HEK293 (cell line): ENCODE results near the gene SLC6A2.

Source experiments
- CTCF ChIA-PET: fragments of 350-600 bp; formaldehyde crosslinking; extraction: SDS; loops from one replicate; lab custom pipeline; 2021; ENCODE audit warnings: antibody characterized with exemption; lab: Yijun Ruan, JAX
- POLR2A ChIA-PET: fragments of 300-600 bp; formaldehyde crosslinking; extraction: SDS; loops from one replicate; lab custom pipeline; 2020; ENCODE audit warnings: antibody characterized with exemption, inconsistent platforms; lab: Yijun Ruan, JAX
- H3K27ac ChIP-seq: fragments of 200-500 bp; sonication (Bioruptor generic); 2 replicates; pipeline ENCODE4 v1.5.1; 2014; ENCODE audit warnings: low read depth, low read length, control low read depth, inconsistent platforms; ENCODE audit errors: extremely low read depth
- H3K36me3 ChIP-seq, 2 experiments: fragments of 200-500 bp in 1 of 2; sonication (Bioruptor generic) in 1 of 2; 1 replicate in 1 of 2; 2 replicates in 1 of 2; pipeline ENCODE4 v1.5.1; 2014 to 2017; ENCODE audit warnings: inconsistent platforms in 2 of 2, low read length in 2 of 2; ENCODE audit not compliant: control insufficient read depth in 2 of 2, insufficient read depth in 1 of 2
- H3K4me1 ChIP-seq: fragments of 200-500 bp; sonication (Bioruptor generic); 2 replicates; pipeline ENCODE4 v1.5.1; 2014; ENCODE audit warnings: mild to moderate bottlenecking, low read length, inconsistent platforms; ENCODE audit not compliant: control insufficient read depth, insufficient read depth
- H3K4me3 ChIP-seq: 2 replicates; pipeline ENCODE4 v1.5.1; 2011; ENCODE audit warnings: low read depth, mild to moderate bottlenecking, control low read depth, low read length, moderate library complexity
- H3K9me3 ChIP-seq: fragments of 200-500 bp; sonication (Bioruptor generic); 2 replicates; pipeline ENCODE4 v1.5.1; 2014; ENCODE audit warnings: low read depth, low read length, inconsistent platforms; ENCODE audit not compliant: control insufficient read depth, insufficient read depth
- OVOL3 ChIP-seq: fragments of 450-650 bp; formaldehyde crosslinking; IDR thresholded peaks from 2 replicates; pipeline ENCODE4 v1.5.1; 2016; ENCODE audit warnings: missing biosample characterization, missing genetic modification characterization
- ZFP3 ChIP-seq: fragments of 450-650 bp; formaldehyde crosslinking; IDR thresholded peaks from 2 replicates; pipeline ENCODE4 v1.5.1; 2016; ENCODE audit warnings: low read depth, missing biosample characterization, missing genetic modification characterization
- ZIC2 ChIP-seq: fragments of 450-650 bp; formaldehyde crosslinking; IDR thresholded peaks from 2 replicates; pipeline ENCODE4 v1.5.1; 2016; ENCODE audit warnings: missing biosample characterization, missing genetic modification characterization
- ZNF138 ChIP-seq: fragments of 450-650 bp; formaldehyde crosslinking; IDR thresholded peaks from 2 replicates; pipeline ENCODE4 v1.5.1; 2016; ENCODE audit warnings: missing biosample characterization, missing genetic modification characterization, borderline replicate concordance
- ZNF175 ChIP-seq: fragments of 450-650 bp; formaldehyde crosslinking; IDR thresholded peaks from 2 replicates; pipeline ENCODE4 v1.5.1; 2016; ENCODE audit warnings: missing biosample characterization, missing genetic modification characterization
- ZNF266 ChIP-seq: fragments of 450-650 bp; formaldehyde crosslinking; IDR thresholded peaks from 2 replicates; pipeline ENCODE4 v1.5.1; 2016; ENCODE audit warnings: missing biosample characterization, missing genetic modification characterization, low read depth
- ZNF302 ChIP-seq: fragments of 450-650 bp; formaldehyde crosslinking; IDR thresholded peaks from 2 replicates; pipeline ENCODE4 v1.5.1; 2016; ENCODE audit warnings: missing biosample characterization, missing genetic modification characterization, low read depth
- ZNF426 ChIP-seq: fragments of 450-650 bp; formaldehyde crosslinking; IDR thresholded peaks from 2 replicates; pipeline ENCODE4 v1.5.1; 2017; ENCODE audit warnings: missing biosample characterization, missing genetic modification characterization, mild to moderate bottlenecking, inconsistent platforms, moderate library complexity
- ZNF514 ChIP-seq: fragments of 450-650 bp; formaldehyde crosslinking; IDR thresholded peaks from 2 replicates; pipeline ENCODE4 v1.5.1; 2016; ENCODE audit warnings: missing biosample characterization, missing genetic modification characterization
- TF ChIP-seq, protein P1 (sequence below): fragments of 450-650 bp; formaldehyde crosslinking; IDR thresholded peaks from 2 replicates; pipeline ENCODE4 v1.5.1; 2016; ENCODE audit warnings: missing biosample characterization, missing genetic modification characterization, borderline replicate concordance
- TF ChIP-seq, protein P2 (sequence below): fragments of 450-650 bp; formaldehyde crosslinking; IDR thresholded peaks from 2 replicates; pipeline ENCODE4 v1.5.1; 2016; ENCODE audit warnings: missing biosample characterization, missing genetic modification characterization
- TF ChIP-seq, protein P3 (sequence below): fragments of 450-650 bp; formaldehyde crosslinking; conservative IDR thresholded peaks from 2 replicates; pipeline ENCODE4 v1.5.1; 2016; ENCODE audit warnings: low read depth, missing biosample characterization, missing genetic modification characterization
- TF ChIP-seq, protein P4 (sequence below): IDR thresholded peaks from 2 replicates; pipeline ENCODE4 v1.6.1; 2011; ENCODE audit warnings: mild to moderate bottlenecking, low read depth, low read length, borderline replicate concordance

Gene SLC6A2

DNA sequence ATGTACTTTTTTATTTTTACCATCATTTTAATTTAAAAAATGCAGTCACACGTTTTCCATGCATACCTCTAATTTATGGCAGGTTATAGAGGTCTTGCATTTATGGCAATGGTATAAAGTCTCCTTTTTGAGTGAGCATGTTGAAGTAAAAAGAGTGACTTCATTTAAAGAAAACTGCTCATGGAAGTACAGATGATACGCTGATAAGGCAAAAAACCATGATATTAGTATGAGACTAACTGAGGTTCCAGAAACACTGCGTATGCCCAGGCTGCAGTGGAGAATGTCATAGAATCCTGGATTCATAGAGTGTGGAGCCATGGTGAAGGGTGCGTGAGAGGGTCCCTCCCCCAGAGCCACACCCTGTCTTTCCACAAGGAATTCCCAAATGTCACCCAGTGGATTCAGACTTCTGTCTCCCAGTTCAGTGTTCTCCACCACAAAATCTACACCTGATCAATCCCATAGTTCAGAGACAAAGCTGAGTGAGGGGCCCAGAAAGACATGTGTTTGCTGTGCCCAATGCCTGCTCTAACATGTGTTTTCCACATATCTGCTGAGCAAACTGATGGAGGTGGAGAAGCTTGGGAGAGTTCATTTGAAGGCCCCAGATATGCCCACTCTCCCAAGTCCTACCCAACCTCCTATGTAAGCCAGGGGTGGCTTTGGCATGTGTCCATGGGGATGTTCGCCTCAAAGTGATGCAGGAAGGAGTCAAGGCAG, 69.4 kb downstream of the SLC6A2 start:
- Histone ChIP-seq H3K4me1 (no peaks in the 10 kb centered on the region), H3K4me3 (no peak overlapping the region), H3K27ac (no peak overlapping the region), H3K36me3 (no peaks in the 10 kb centered on the region), H3K9me3 (no peaks in the 10 kb centered on the region)
- no peak for TF ChIP-seq ZNF266 (tag by site-specific recombination)
- TF ChIP-seq ZIC2 (tag by site-specific recombination), result no peak
- TF ChIP-seq ZFP3 (tag by site-specific recombination), result no peak
- ChIA-PET POLR2A (no interaction called here), CTCF (no interaction called here)

DNA sequence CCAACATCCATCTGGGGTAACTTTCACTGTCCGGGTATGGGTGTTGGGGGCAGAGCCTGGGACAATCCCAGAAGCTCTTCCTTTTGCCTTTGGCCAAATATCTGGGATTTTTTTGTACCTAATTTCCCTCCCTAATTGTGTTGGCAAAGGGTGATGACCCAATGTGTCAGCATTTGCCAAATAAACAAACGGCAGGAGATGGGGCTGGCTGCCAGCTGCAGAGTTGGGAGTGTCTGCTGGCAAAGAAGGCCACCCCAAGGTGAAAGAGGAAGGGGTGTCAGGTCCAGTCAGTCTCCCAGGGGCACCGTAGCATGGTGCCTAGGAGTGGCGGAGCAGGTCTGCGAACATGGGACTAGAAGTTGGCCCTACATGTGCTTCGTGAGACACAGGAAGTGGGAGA, 73.0 kb downstream of the SLC6A2 start:
- no peak for TF ChIP-seq ZNF514 (tag by site-specific recombination)
- H3K4me1 ChIP-seq, result no peaks in the 10 kb centered on the region
- H3K27ac ChIP-seq, result no peak overlapping the region
- H3K4me3 ChIP-seq, result no peak overlapping the region
- no peaks in the 10 kb centered on the region for H3K9me3 ChIP-seq
- H3K36me3 ChIP-seq, result no peaks in the 10 kb centered on the region
- ChIA-PET CTCF (no interaction called here), POLR2A (no interaction called here)

DNA sequence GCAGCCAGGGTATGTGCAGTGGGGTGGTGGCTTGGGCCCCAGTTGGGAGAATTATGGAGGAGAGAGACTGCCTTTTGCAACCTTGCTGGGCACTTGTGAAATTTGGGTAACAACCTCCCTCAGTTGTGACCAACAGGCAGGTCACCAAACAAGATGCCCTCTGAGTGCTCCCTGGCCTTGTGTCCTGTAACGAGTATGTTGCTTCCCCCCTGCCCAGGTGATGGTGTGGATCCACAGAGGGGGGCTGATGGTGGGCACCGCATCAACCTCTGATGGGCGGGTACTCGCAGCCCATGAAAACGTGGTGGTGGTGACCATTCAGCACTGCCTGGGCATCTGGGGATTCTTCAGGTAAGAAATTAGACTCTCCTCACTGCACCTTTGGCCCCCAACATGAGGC, 74.3 kb downstream of the SLC6A2 start:
- Histone ChIP-seq H3K36me3 (no peaks in the 10 kb centered on the region), H3K9me3 (no peaks in the 10 kb centered on the region), H3K27ac (no peak overlapping the region)
- POLR2A ChIA-PET, result no interaction called here
- CTCF ChIA-PET, result no interaction called here
- TF ChIP-seq ZNF426 (tag by site-specific recombination) (no peak), ZNF138 (no peak), ZNF302 (tag by site-specific recombination) (no peak), ZNF175 (tag by site-specific recombination) (no peak), OVOL3 (no peak)
- TF ChIP-seq, protein P1, sequence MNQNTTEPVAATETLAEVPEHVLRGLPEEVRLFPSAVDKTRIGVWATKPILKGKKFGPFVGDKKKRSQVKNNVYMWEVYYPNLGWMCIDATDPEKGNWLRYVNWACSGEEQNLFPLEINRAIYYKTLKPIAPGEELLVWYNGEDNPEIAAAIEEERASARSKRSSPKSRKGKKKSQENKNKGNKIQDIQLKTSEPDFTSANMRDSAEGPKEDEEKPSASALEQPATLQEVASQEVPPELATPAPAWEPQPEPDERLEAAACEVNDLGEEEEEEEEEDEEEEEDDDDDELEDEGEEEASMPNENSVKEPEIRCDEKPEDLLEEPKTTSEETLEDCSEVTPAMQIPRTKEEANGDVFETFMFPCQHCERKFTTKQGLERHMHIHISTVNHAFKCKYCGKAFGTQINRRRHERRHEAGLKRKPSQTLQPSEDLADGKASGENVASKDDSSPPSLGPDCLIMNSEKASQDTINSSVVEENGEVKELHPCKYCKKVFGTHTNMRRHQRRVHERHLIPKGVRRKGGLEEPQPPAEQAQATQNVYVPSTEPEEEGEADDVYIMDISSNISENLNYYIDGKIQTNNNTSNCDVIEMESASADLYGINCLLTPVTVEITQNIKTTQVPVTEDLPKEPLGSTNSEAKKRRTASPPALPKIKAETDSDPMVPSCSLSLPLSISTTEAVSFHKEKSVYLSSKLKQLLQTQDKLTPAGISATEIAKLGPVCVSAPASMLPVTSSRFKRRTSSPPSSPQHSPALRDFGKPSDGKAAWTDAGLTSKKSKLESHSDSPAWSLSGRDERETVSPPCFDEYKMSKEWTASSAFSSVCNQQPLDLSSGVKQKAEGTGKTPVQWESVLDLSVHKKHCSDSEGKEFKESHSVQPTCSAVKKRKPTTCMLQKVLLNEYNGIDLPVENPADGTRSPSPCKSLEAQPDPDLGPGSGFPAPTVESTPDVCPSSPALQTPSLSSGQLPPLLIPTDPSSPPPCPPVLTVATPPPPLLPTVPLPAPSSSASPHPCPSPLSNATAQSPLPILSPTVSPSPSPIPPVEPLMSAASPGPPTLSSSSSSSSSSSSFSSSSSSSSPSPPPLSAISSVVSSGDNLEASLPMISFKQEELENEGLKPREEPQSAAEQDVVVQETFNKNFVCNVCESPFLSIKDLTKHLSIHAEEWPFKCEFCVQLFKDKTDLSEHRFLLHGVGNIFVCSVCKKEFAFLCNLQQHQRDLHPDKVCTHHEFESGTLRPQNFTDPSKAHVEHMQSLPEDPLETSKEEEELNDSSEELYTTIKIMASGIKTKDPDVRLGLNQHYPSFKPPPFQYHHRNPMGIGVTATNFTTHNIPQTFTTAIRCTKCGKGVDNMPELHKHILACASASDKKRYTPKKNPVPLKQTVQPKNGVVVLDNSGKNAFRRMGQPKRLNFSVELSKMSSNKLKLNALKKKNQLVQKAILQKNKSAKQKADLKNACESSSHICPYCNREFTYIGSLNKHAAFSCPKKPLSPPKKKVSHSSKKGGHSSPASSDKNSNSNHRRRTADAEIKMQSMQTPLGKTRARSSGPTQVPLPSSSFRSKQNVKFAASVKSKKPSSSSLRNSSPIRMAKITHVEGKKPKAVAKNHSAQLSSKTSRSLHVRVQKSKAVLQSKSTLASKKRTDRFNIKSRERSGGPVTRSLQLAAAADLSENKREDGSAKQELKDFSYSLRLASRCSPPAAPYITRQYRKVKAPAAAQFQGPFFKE (tag by site-specific recombination), result no peak
- TF ChIP-seq, protein P2, sequence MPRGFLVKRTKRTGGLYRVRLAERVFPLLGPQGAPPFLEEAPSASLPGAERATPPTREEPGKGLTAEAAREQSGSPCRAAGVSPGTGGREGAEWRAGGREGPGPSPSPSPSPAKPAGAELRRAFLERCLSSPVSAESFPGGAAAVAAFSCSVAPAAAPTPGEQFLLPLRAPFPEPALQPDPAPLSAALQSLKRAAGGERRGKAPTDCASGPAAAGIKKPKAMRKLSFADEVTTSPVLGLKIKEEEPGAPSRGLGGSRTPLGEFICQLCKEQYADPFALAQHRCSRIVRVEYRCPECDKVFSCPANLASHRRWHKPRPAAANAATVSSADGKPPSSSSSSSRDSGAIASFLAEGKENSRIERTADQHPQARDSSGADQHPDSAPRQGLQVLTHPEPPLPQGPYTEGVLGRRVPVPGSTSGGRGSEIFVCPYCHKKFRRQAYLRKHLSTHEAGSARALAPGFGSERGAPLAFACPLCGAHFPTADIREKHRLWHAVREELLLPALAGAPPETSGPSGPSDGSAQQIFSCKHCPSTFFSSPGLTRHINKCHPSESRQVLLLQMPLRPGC (tag by site-specific recombination), result no peak
- TF ChIP-seq, protein P3, sequence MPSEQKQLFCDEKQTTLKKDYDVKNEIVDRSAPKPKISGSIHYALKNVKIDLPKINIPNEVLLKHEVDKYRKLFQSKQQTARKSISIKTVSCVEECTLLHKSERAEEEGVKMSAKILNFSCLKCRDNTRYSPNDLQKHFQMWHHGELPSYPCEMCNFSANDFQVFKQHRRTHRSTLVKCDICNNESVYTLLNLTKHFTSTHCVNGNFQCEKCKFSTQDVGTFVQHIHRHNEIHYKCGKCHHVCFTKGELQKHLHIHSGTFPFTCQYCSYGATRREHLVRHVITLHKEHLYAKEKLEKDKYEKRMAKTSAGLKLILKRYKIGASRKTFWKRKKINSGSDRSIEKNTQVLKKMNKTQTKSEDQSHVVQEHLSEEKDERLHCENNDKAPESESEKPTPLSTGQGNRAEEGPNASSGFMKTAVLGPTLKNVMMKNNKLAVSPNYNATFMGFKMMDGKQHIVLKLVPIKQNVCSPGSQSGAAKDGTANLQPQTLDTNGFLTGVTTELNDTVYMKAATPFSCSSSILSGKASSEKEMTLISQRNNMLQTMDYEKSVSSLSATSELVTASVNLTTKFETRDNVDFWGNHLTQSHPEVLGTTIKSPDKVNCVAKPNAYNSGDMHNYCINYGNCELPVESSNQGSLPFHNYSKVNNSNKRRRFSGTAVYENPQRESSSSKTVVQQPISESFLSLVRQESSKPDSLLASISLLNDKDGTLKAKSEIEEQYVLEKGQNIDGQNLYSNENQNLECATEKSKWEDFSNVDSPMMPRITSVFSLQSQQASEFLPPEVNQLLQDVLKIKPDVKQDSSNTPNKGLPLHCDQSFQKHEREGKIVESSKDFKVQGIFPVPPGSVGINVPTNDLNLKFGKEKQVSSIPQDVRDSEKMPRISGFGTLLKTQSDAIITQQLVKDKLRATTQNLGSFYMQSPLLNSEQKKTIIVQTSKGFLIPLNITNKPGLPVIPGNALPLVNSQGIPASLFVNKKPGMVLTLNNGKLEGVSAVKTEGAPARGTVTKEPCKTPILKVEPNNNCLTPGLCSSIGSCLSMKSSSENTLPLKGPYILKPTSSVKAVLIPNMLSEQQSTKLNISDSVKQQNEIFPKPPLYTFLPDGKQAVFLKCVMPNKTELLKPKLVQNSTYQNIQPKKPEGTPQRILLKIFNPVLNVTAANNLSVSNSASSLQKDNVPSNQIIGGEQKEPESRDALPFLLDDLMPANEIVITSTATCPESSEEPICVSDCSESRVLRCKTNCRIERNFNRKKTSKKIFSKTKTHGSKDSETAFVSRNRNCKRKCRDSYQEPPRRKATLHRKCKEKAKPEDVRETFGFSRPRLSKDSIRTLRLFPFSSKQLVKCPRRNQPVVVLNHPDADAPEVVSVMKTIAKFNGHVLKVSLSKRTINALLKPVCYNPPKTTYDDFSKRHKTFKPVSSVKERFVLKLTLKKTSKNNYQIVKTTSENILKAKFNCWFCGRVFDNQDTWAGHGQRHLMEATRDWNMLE (tag by site-specific recombination), result no peak
- TF ChIP-seq, protein P4, sequence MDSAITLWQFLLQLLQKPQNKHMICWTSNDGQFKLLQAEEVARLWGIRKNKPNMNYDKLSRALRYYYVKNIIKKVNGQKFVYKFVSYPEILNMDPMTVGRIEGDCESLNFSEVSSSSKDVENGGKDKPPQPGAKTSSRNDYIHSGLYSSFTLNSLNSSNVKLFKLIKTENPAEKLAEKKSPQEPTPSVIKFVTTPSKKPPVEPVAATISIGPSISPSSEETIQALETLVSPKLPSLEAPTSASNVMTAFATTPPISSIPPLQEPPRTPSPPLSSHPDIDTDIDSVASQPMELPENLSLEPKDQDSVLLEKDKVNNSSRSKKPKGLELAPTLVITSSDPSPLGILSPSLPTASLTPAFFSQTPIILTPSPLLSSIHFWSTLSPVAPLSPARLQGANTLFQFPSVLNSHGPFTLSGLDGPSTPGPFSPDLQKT, result no peak
- TF ChIP-seq, all 188 proteins: peak for 0
- Histone ChIP-seq H3K4me3 (no peak overlapping the region), H3K4me1 (no peaks in the 10 kb centered on the region)
